GM12872 (cell line): ENCODE results near the gene FAM171A2.

Experiments used
- CTCF ChIP-seq: IDR thresholded peaks from 3 replicates; pipeline ENCODE4 v1.5.1; 2011; ENCODE audit warnings: low read depth, mild to moderate bottlenecking, low read length, moderate library complexity; ENCODE audit not compliant: insufficient read depth

Gene FAM171A2

GRCh38 chr17:44349553-44350070 is 14.0 kb downstream of the FAM171A2 start:
- no peak for TF ChIP-seq CTCF

- TF ChIP-seq CTCF, result 0 out of 3 replicates have a peak, but pooled peaks have one; percentile 5
Measured at GRCh38 chr17:44348988-44349364, 14.7 kb downstream of the FAM171A2 start.

GRCh38 chr17:44348234-44348987 is 15.2 kb downstream of the FAM171A2 start:
- TF ChIP-seq CTCF, result no peak

GRCh38 chr17:44346064-44346844 is 17.4 kb downstream of the FAM171A2 start:
- no peak for TF ChIP-seq CTCF

- TF ChIP-seq CTCF, result peak; percentile 83
Measured at GRCh38 chr17:44345454-44346026, 18.1 kb downstream of the FAM171A2 start.

- 0 out of 3 replicates have a peak, but pooled peaks have one; percentile 7 for TF ChIP-seq CTCF
Measured at GRCh38 chr17:44344939-44345453, 18.7 kb downstream of the FAM171A2 start, which contains the start of gene GRN. Gene GRN (plus strand): TSS chr17:44345302. CDS start chr17:44349165, 3,863 bp downstream.
